Ishikawa (cell line): ENCODE measurements around the gene VWA3B.

Experiments
- EGR1 ChIP-seq: IDR thresholded peaks from 2 replicates; pipeline ENCODE4 v1.6.1; 2012
- MAX ChIP-seq: IDR thresholded peaks from 2 replicates; pipeline ENCODE4 v1.6.1; 2012
- RAD21 ChIP-seq: IDR thresholded peaks from 2 replicates; pipeline ENCODE4 v1.6.1; 2012; ENCODE audit warnings: low read depth

GRCh38 chr2:98346311-98347236 lies 259.6 kb downstream of the VWA3B start, which contains the start of gene CNGA3:
- TF ChIP-seq RAD21 (no peak), MAX (0 out of 2 replicates have a peak, but pooled peaks have one; percentile 23), EGR1 (no peak)
